Liver (tissue), 9 donors: ENCODE data around the gene EPHB4. TPM values are rescaled to one million over a fixed set of nuclear protein-coding genes. Genes with fewer than 3 reads are reported as not detected.

Experiments
- DNase-seq: peaks from one replicate; pipeline ENCODE4 v3.0.0-alpha.2; 2017; ENCODE audit warnings: low spot score
- H3K27ac ChIP-seq, 2 donors: one replicate each; pipeline ENCODE4 v1.7.0; 2013; ENCODE audit warnings: inconsistent platforms in 2 of 2, low read length in 2 of 2, control low read depth in 1 of 2, low read depth in 1 of 2, mild to moderate bottlenecking in 1 of 2
- H3K27me3 ChIP-seq, 4 donors: one replicate each; pipeline versions ENCODE4 v1.6.1 to v1.7.0; 2013; ENCODE audit warnings: low read length in 3 of 4, inconsistent platforms in 1 of 4, mild to moderate bottlenecking in 1 of 4, moderate library complexity in 1 of 4; ENCODE audit not compliant: control insufficient read depth in 4 of 4, insufficient read depth in 4 of 4
- H3K36me3 ChIP-seq, 4 donors: one replicate each; pipeline versions ENCODE4 v1.6.1 to v1.7.0; 2013; ENCODE audit warnings: low read length in 3 of 4, mild to moderate bottlenecking in 3 of 4, low read depth in 1 of 4, moderate library complexity in 1 of 4; ENCODE audit not compliant: control insufficient read depth in 4 of 4, insufficient read depth in 3 of 4
- H3K4me1 ChIP-seq, 4 donors: one replicate each; pipeline versions ENCODE4 v1.6.1 to v1.7.0; 2013; ENCODE audit warnings: low read length in 3 of 4, mild to moderate bottlenecking in 3 of 4, moderate library complexity in 1 of 4; ENCODE audit not compliant: control insufficient read depth in 4 of 4, insufficient read depth in 4 of 4
- H3K4me3 ChIP-seq, 3 donors: one replicate each; pipeline versions ENCODE4 v1.6.1 to v1.7.0; 2013; ENCODE audit warnings: low read length in 3 of 3, control low read depth in 1 of 3, low read depth in 1 of 3, mild to moderate bottlenecking in 1 of 3
- H3K9ac ChIP-seq, 2 donors: one replicate each; pipeline ENCODE4 v1.7.0; 2013; ENCODE audit warnings: low read length in 2 of 2, mild to moderate bottlenecking in 2 of 2, moderate library complexity in 2 of 2, control low read depth in 1 of 2, low read depth in 1 of 2
- H3K9me3 ChIP-seq, 4 donors: one replicate each; pipeline versions ENCODE4 v1.6.1 to v1.7.0; 2013; ENCODE audit warnings: low read length in 3 of 4; ENCODE audit not compliant: control insufficient read depth in 4 of 4
- EGR1 ChIP-seq, 2 donors: IDR thresholded peaks; 2 replicates each; pipeline ENCODE4 v1.6.1; 2016 to 2018; ENCODE audit warnings: antibody characterized with exemption in 2 of 2, low read depth in 2 of 2
- FOXA1 ChIP-seq: IDR thresholded peaks from 2 replicates; pipeline ENCODE4 v1.6.1; 2016; ENCODE audit warnings: antibody characterized with exemption
- FOXA2 ChIP-seq: IDR thresholded peaks from 2 replicates; pipeline ENCODE4 v1.6.1; 2016; ENCODE audit warnings: antibody characterized with exemption
- GABPA ChIP-seq, 2 donors: IDR thresholded peaks in 1 of 2; conservative IDR thresholded peaks in 1 of 2; 2 replicates each; pipeline ENCODE4 v1.6.1; 2016; ENCODE audit warnings: antibody characterized with exemption in 2 of 2, mild to moderate bottlenecking in 1 of 2, moderate library complexity in 1 of 2
- HNF4A ChIP-seq, 2 donors: conservative IDR thresholded peaks; 2 replicates each; pipeline ENCODE4 v1.6.1; 2016; ENCODE audit warnings: antibody characterized with exemption in 2 of 2, mild to moderate bottlenecking in 2 of 2
- HNF4G ChIP-seq: IDR thresholded peaks from 2 replicates; pipeline ENCODE4 v1.6.1; 2016; ENCODE audit warnings: antibody characterized with exemption
- JUND ChIP-seq, 2 donors: IDR thresholded peaks; 2 replicates each; pipeline ENCODE4 v1.6.1; 2016; ENCODE audit warnings: antibody characterized with exemption in 2 of 2
- NR2F2 ChIP-seq: IDR thresholded peaks from 2 replicates; pipeline ENCODE4 v1.6.1; 2016; ENCODE audit warnings: antibody characterized with exemption
- RXRA ChIP-seq, 2 donors: IDR thresholded peaks; 2 replicates each; pipeline ENCODE4 v1.6.1; 2017 to 2018; ENCODE audit warnings: antibody characterized with exemption in 2 of 2, mild to moderate bottlenecking in 1 of 2
- SP1 ChIP-seq: IDR thresholded peaks from 2 replicates; pipeline ENCODE4 v1.6.1; 2018; ENCODE audit warnings: antibody characterized with exemption, mild to moderate bottlenecking
- TAF1 ChIP-seq: conservative IDR thresholded peaks from 2 replicates; pipeline ENCODE4 v1.6.1; 2016; ENCODE audit warnings: antibody characterized with exemption, mild to moderate bottlenecking
- YY1 ChIP-seq: IDR thresholded peaks from 2 replicates; pipeline ENCODE4 v1.6.1; 2016; ENCODE audit warnings: antibody characterized with exemption, mild to moderate bottlenecking
- WGBS: extraction: QIAGEN DNeasy Blood & Tissue Kit; methylation state at CpG from one replicate; pipeline ENCODE4 v1.1.7; 2013; 5-methylcytosine and 5-hydroxymethylcytosine counted together
- polyA plus RNA-seq, 2 donors: library from polyadenylated mRNA; stranded (reverse) in 1 of 2; unstranded in 1 of 2; fragments of 200-250 nt in 1 of 2; fragments of >200 nt in 1 of 2; fragmentation: Nextera tagmentation in 1 of 2; extraction: Ambion mirVana in 1 of 2; gene quantifications; one replicate each; pipeline versions ENCODE4 v1.2.1 to v1.2.3, GENCODE V29; 2013 to 2015
- total RNA-seq, 2 donors: library from RNA; depleted of rRNA; stranded (reverse); fragments of >200 nt; gene quantifications; one replicate each; pipeline ENCODE4 v1.2.3, GENCODE V29; 2014
- TF ChIP-seq, protein P1 (sequence below): IDR thresholded peaks from 2 replicates; pipeline ENCODE4 v1.6.1; 2016; ENCODE audit warnings: antibody characterized with exemption
- TF ChIP-seq, protein P2 (sequence below): IDR thresholded peaks from 2 replicates; pipeline ENCODE4 v1.6.1; 2016; ENCODE audit warnings: antibody characterized with exemption, mild to moderate bottlenecking
- TF ChIP-seq, protein P3 (sequence below): fragments of 150-350 bp; IDR thresholded peaks from 2 replicates; pipeline ENCODE4 v1.5.1; 2017; ENCODE audit warnings: improper control_type of control experiment, low read depth, low read length; ENCODE audit not compliant: missing input control
- TF ChIP-seq, protein P4 (sequence below): IDR thresholded peaks from 2 replicates; pipeline ENCODE4 v1.6.1; 2016; ENCODE audit warnings: antibody characterized with exemption
- donor health status: healthy.
- donor health status: healthy.
- donor health status: healthy.
- donor health status: healthy.
- donor health status: healthy.

Gene EPHB4
- total and polyA plus RNA-seq, 4 donors, result 14.4 to 53.0 (median 50.0) TPM

DNA sequence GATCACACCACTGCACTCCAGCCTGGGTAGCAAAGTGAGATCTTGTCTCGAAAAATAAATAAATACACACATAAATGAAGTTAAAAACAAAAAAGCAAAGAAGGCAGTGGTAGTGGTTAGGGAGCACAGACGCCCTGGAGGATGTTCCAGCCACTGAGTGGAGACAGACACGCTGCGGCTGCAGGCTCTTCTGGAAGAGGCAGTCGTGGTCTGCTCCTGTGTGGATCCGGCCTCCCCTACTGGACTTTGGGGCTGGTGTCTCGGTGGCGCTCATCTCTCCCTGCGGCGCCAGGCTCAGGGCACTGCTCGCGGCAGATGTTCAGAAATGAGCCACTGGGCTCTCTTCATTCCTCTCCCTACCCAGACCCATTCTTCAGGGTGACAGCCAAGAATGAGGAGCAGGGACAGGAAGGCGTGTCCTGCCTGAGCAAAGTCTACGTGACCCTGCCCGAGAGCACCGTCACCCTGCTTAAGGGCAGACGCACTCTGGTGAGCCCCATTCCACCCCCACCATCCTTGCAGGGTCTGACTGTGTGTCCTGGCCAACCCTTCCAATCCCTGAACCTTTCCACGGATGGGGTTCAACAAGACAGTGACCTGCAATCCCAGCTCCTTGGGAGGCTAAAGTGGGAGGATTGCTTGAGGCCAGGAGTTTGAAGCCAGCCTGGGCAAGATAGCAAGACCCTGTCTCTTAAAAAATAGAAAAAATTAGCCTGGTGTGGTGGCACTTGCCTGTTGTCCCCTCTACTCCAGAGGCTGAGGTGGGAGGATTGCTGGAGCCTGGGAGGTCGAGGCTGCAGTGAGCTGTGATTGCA is 67.8 kb downstream of the EPHB4 start:
- Histone ChIP-seq H3K4me3 (no peak overlapping the region), H3K27me3 (no peaks in the 10 kb centered on the region), H3K36me3 (no peaks in the 10 kb centered on the region), H3K4me1 (no peaks in the 10 kb centered on the region), H3K27ac (no peak overlapping the region), H3K9ac (no peak overlapping the region), H3K9me3 (no peaks in the 10 kb centered on the region)
- whole genome bisulfite sequencing, result 71% methylated on average over 19 of the region's 19 CpGs
- no peak for DNase-seq
- TF ChIP-seq, protein P1, sequence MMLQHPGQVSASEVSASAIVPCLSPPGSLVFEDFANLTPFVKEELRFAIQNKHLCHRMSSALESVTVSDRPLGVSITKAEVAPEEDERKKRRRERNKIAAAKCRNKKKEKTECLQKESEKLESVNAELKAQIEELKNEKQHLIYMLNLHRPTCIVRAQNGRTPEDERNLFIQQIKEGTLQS, result no peak
- TF ChIP-seq NR2F2, result no peak
- TF ChIP-seq, protein P2, sequence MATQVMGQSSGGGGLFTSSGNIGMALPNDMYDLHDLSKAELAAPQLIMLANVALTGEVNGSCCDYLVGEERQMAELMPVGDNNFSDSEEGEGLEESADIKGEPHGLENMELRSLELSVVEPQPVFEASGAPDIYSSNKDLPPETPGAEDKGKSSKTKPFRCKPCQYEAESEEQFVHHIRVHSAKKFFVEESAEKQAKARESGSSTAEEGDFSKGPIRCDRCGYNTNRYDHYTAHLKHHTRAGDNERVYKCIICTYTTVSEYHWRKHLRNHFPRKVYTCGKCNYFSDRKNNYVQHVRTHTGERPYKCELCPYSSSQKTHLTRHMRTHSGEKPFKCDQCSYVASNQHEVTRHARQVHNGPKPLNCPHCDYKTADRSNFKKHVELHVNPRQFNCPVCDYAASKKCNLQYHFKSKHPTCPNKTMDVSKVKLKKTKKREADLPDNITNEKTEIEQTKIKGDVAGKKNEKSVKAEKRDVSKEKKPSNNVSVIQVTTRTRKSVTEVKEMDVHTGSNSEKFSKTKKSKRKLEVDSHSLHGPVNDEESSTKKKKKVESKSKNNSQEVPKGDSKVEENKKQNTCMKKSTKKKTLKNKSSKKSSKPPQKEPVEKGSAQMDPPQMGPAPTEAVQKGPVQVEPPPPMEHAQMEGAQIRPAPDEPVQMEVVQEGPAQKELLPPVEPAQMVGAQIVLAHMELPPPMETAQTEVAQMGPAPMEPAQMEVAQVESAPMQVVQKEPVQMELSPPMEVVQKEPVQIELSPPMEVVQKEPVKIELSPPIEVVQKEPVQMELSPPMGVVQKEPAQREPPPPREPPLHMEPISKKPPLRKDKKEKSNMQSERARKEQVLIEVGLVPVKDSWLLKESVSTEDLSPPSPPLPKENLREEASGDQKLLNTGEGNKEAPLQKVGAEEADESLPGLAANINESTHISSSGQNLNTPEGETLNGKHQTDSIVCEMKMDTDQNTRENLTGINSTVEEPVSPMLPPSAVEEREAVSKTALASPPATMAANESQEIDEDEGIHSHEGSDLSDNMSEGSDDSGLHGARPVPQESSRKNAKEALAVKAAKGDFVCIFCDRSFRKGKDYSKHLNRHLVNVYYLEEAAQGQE, result no peak
- no peak for TF ChIP-seq HNF4G
- no peak for TF ChIP-seq RXRA (IDR thresholded peaks at IDR 0.05)
- no peak for TF ChIP-seq GABPA (IDR thresholded peaks at IDR 0.05 in 1 of 2, conservative IDR thresholded peaks at IDR 0.05 in 1 of 2)
- no peak for TF ChIP-seq FOXA1
- no peak for TF ChIP-seq EGR1 (IDR thresholded peaks at IDR 0.05; ENCODE audit: low read depth in 2 of 2)
- TF ChIP-seq YY1, result no peak
- no peak for TF ChIP-seq FOXA2
- TF ChIP-seq, protein P3, sequence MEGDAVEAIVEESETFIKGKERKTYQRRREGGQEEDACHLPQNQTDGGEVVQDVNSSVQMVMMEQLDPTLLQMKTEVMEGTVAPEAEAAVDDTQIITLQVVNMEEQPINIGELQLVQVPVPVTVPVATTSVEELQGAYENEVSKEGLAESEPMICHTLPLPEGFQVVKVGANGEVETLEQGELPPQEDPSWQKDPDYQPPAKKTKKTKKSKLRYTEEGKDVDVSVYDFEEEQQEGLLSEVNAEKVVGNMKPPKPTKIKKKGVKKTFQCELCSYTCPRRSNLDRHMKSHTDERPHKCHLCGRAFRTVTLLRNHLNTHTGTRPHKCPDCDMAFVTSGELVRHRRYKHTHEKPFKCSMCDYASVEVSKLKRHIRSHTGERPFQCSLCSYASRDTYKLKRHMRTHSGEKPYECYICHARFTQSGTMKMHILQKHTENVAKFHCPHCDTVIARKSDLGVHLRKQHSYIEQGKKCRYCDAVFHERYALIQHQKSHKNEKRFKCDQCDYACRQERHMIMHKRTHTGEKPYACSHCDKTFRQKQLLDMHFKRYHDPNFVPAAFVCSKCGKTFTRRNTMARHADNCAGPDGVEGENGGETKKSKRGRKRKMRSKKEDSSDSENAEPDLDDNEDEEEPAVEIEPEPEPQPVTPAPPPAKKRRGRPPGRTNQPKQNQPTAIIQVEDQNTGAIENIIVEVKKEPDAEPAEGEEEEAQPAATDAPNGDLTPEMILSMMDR, result no peak
- TF ChIP-seq HNF4A (conservative IDR thresholded peaks at IDR 0.05), result no peak
- TF ChIP-seq JUND (IDR thresholded peaks at IDR 0.05), result no peak
- TF ChIP-seq, protein P4, sequence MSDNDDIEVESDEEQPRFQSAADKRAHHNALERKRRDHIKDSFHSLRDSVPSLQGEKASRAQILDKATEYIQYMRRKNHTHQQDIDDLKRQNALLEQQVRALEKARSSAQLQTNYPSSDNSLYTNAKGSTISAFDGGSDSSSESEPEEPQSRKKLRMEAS, result no peak

DNA sequence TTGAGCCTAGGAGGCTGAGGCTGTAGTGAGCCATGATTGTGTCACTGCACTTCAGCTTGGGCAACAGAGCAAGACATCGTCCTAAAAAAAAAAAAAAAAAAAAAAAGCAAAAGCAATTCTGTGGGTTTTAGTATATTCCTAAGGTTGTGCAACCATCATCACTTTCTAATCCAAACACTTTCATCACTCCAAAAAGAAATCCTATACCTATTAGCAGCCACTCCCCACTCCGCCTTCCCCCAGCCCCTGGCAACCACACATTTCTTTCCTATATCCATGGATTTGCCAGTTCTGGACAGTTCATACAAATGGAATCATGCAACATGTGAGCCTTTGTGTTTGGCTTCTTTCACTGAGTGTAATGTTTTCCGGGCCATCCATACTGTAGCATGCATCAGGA is 73.6 kb downstream of the EPHB4 start:
- no peaks in the 10 kb centered on the region for H3K36me3 ChIP-seq
- no peaks in the 10 kb centered on the region for H3K27me3 ChIP-seq
- H3K4me3 ChIP-seq, result no peak overlapping the region
- 87% methylated on average over 3 of the region's 3 CpGs for WGBS
- DNase-seq, result no peak
- no peaks in the 10 kb centered on the region for H3K9me3 ChIP-seq
- H3K9ac ChIP-seq, result no peak overlapping the region
- no peaks in the 10 kb centered on the region for H3K4me1 ChIP-seq
- no peak overlapping the region for H3K27ac ChIP-seq
- TF ChIP-seq, protein P3, result no peak
- TF ChIP-seq, protein P4, result no peak
- TF ChIP-seq GABPA (IDR thresholded peaks at IDR 0.05 in 1 of 2, conservative IDR thresholded peaks at IDR 0.05 in 1 of 2), result no peak
- TF ChIP-seq, protein P1, result no peak
- TF ChIP-seq, protein P2, result no peak
- no peak for TF ChIP-seq HNF4A (conservative IDR thresholded peaks at IDR 0.05)
- TF ChIP-seq JUND (IDR thresholded peaks at IDR 0.05), result no peak
- TF ChIP-seq FOXA1, result no peak
- TF ChIP-seq HNF4G, result no peak
- TF ChIP-seq TAF1, result no peak
- TF ChIP-seq NR2F2, result no peak
- no peak for TF ChIP-seq YY1
- TF ChIP-seq SP1, result no peak
- TF ChIP-seq RXRA (IDR thresholded peaks at IDR 0.05), result no peak
- TF ChIP-seq FOXA2, result no peak
